GM06990 (cell line): ENCODE results near the gene VCAM1.

Experiments used
- DNase-seq: peaks from one replicate; pipeline ENCODE4 v3.0.0-alpha.2; 2011; ENCODE audit not compliant: insufficient read length; ENCODE audit errors: extremely low read depth
- H3K27me3 ChIP-seq: replicated peaks from 2 replicates; pipeline ENCODE4 v1.6.0; 2011; ENCODE audit warnings: low read length; ENCODE audit not compliant: control insufficient read depth, insufficient read depth
- H3K36me3 ChIP-seq: 2 replicates; pipeline ENCODE4 v1.5.1; 2011; ENCODE audit warnings: low read length; ENCODE audit not compliant: control insufficient read depth, insufficient read depth
- H3K4me3 ChIP-seq: replicated peaks from 2 replicates; pipeline ENCODE4 v1.5.1; 2011; ENCODE audit warnings: low read depth, mild to moderate bottlenecking, control low read depth, low read length
- CTCF ChIP-seq: IDR thresholded peaks from 2 replicates; pipeline ENCODE4 v1.5.1; 2011; ENCODE audit warnings: low read length, control low read depth, mild to moderate bottlenecking, inconsistent platforms; ENCODE audit not compliant: insufficient read depth, poor library complexity, severe bottlenecking

Gene VCAM1

GRCh38 chr1:100719490-100719889 is at the start of gene VCAM1:
TSS of gene VCAM1 (plus strand) at chr1:100719742. CDS start at chr1:100719861, 119 bp downstream.
- DNase-seq: peak; percentile 18
- Histone ChIP-seq H3K4me3 (peak within 1 kb of the TSS; percentile 49), H3K27me3 (no peaks in the 10 kb centered on the region), H3K36me3 (no peaks in the 10 kb centered on the region)
- no peak for TF ChIP-seq CTCF

GRCh38 chr1:100670083-100670482 is 49.5 kb upstream of the VCAM1 start:
- no peak for DNase-seq
- no peaks in the 10 kb centered on the region for H3K36me3 ChIP-seq
- TF ChIP-seq CTCF: no peak
- H3K27me3 ChIP-seq: no peaks in the 10 kb centered on the region
- H3K4me3 ChIP-seq: no peak overlapping the region

- TF ChIP-seq CTCF: no peak
- Histone ChIP-seq H3K4me3 (no peak overlapping the region), H3K27me3 (no peaks in the 10 kb centered on the region), H3K36me3 (no peaks in the 10 kb centered on the region)
- no peak for DNase-seq
Observed at GRCh38 chr1:100671601-100672000, 47.9 kb upstream of the VCAM1 start.

GRCh38 chr1:100683448-100684349 is 35.8 kb upstream of the VCAM1 start:
- H3K4me3 ChIP-seq: no peak overlapping the region
- H3K27me3 ChIP-seq: no peaks in the 10 kb centered on the region
- DNase-seq: peak; percentile 5
- H3K36me3 ChIP-seq: no peaks in the 10 kb centered on the region
- no peak for TF ChIP-seq CTCF

- no peak for DNase-seq
- no peaks in the 10 kb centered on the region for H3K27me3 ChIP-seq
- H3K4me3 ChIP-seq: no peak overlapping the region
- no peak for TF ChIP-seq CTCF
- no peaks in the 10 kb centered on the region for H3K36me3 ChIP-seq
Observed at GRCh38 chr1:100699744-100700143, 19.8 kb upstream of the VCAM1 start.

- no peak for TF ChIP-seq CTCF
- no peak for DNase-seq
- H3K36me3 ChIP-seq: no peaks in the 10 kb centered on the region
- no peak overlapping the region for H3K4me3 ChIP-seq
- no peaks in the 10 kb centered on the region for H3K27me3 ChIP-seq
Observed at GRCh38 chr1:100700586-100700985, 19.0 kb upstream of the VCAM1 start.
